ENCODE results near the gene SLC16A7. TPM values are rescaled to one million over a fixed set of nuclear protein-coding genes. Genes with fewer than 3 reads are reported as not detected.
"Not testable (repeated sequence)": the region's sequence is repeated elsewhere in the genome, so short reads cannot be mapped to it uniquely, and the experiment has no call there.

SLC16A7 gene
- total and polyA plus RNA-seq, 10 donors: 3.2 to 98.8 (median 60.9) TPM

DNA sequence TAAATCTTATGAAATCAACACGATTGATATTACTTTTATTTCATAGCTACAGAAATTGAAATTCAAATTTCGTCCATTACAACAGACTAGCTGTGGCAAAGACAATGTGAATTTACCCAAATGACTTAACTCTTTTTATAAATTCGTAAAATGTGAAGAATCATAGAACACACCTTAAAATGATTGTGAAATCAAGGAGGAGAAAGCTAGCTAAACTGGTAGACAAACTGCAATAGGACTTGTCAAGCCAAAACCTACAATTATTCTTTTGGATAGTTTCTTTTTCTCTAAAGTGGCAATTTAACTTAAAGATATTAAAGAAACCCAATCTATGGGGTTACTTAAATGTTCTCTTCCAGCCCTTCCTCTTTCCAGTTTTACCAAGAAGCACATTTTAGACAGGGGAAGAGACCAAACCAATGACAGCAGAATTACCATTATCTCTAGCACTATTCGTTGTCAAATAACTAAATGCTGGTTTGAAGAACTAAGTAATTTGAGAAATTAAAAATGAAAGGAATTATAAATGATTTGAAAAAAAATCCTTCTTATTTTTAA, 807 bp upstream of the SLC16A7 start:
- intact Hi-C loops (cut with DNase I; ENCODE audit: low total_unique reads): no loop called here
- TF ChIP-seq CTCF (IDR thresholded peaks at IDR 0.05 in 8 of 11, conservative IDR thresholded peaks at IDR 0.05 in 3 of 11) (no peak), POLR2A (IDR thresholded peaks at IDR 0.05) (no peak), POLR2AphosphoS5 (IDR thresholded peaks at IDR 0.05) (no peak)
- peaks cover 15 to 49% (median 35%) of the 10 kb centered on the region in 6 donors for H3K4me1 ChIP-seq
- no peaks in the 10 kb centered on the region for H3K27me3 ChIP-seq (replicated peaks in 1 of 7)
- H3K36me3 ChIP-seq: no peaks in the 10 kb centered on the region
- peak overlapping the region; percentile 93 to 98 (median 96) for H3K27ac ChIP-seq
- WGBS, 5 donors: 50 to 62% (median 56%) methylated on average over 4 of the region's 4 CpGs
- DNase-seq: no peak
- H3K9me3 ChIP-seq: no peaks in the 10 kb centered on the region
- peak overlapping the region in 7 of 8 donors; percentile 63 to 91 (median 77) for H3K4me3 ChIP-seq

DNA sequence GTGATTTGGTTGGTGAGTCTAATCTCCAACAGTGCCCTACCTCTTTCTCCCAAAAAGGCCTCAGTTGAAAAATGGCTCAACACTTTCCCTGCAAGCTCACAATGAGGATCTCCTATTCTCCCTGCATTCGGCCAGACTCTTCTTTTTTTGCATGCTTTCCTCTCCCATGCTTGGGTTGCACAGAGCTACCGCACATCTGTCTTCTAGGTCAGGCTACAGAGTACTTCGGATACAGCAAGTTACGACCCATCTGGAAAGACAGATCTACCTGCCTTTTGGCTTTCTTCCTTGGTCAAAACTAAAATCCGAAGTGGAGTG, 305 bp upstream of the SLC16A7 start:
- intact Hi-C loops (cut with DNase I; ENCODE audit: low total_unique reads): no loop called here
- no peak for TF ChIP-seq POLR2AphosphoS5 (IDR thresholded peaks at IDR 0.05)
- Histone ChIP-seq H3K9me3 (no peaks in the 10 kb centered on the region), H3K36me3 (no peaks in the 10 kb centered on the region), H3K4me1 (peaks cover 15 to 54% (median 37%) of the 10 kb centered on the region in 6 donors), H3K4me3 (peak overlapping the region; percentile 63 to 92 (median 79)), H3K27me3 (replicated peaks in 1 of 7) (no peaks in the 10 kb centered on the region), H3K27ac (peak overlapping the region; percentile 93 to 98 (median 96))
- no peak for DNase-seq
- 0 to 1% (median 0%) methylated on average over 5 of the region's 5 CpGs for WGBS, 5 donors

- 12 to 26% (median 20%) methylated on average over 2 of the region's 2 CpGs for WGBS, 5 donors
Observed at GRCh38 chr12:59597385-59597781, 1.6 kb downstream of the SLC16A7 start.

DNA sequence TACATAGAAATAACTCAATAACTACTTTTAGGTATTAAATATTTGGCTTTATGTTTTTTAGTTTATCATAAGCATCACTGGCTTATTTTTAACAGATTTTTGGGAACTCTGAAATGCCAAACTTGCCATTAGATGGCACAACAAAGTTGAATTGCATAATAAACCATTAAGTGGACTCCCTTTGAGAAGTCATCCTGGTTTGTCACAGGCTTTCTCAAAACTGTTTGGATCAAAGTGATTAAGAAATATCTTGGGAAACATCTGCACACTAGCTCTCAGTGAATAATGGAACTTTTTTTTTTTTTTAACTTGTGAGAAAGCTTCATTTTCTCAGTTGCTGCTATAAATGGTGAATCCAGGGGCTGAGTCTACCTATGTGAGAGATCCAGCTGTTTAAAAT, 4.3 kb downstream of the SLC16A7 start:
- H3K36me3 ChIP-seq: peaks cover 0 to 6% (median 0%) of the 10 kb centered on the region in 6 donors
- H3K4me3 ChIP-seq: no peak overlapping the region
- no peaks in the 10 kb centered on the region for H3K27me3 ChIP-seq (replicated peaks in 1 of 7)
- TF ChIP-seq POLR2A (IDR thresholded peaks at IDR 0.05): no peak
- no peak for TF ChIP-seq CTCF (IDR thresholded peaks at IDR 0.05 in 8 of 11, conservative IDR thresholded peaks at IDR 0.05 in 3 of 11)
- H3K9me3 ChIP-seq: no peaks in the 10 kb centered on the region
- peaks cover 9 to 67% (median 37%) of the 10 kb centered on the region in 6 donors for H3K4me1 ChIP-seq
- intact Hi-C loops (cut with DNase I; ENCODE audit: low total_unique reads): no loop called here
- DNase-seq: no peak
- peak overlapping the region in 2 of 8 donors; percentile 12 to 97 for H3K27ac ChIP-seq

More at GRCh38 chr12:59597385-59597781, 1.6 kb downstream of the SLC16A7 start:
- peak overlapping the region in 7 of 8 donors; percentile 23 to 92 (median 81) for H3K4me3 ChIP-seq
- H3K36me3 ChIP-seq: peaks cover 0 to under 1% (median 0%) of the 10 kb centered on the region in 6 donors
- no peak for DNase-seq
- H3K9me3 ChIP-seq: no peaks in the 10 kb centered on the region
- TF ChIP-seq POLR2AphosphoS5 (IDR thresholded peaks at IDR 0.05) (peak in 1 of 3 donors; percentile 17), CTCF (IDR thresholded peaks at IDR 0.05 in 8 of 11, conservative IDR thresholded peaks at IDR 0.05 in 3 of 11) (no peak)
- H3K27me3 ChIP-seq (replicated peaks in 1 of 7): no peaks in the 10 kb centered on the region
- peaks cover 15 to 65% (median 41%) of the 10 kb centered on the region in 6 donors for H3K4me1 ChIP-seq
- H3K27ac ChIP-seq: peak overlapping the region; percentile 93 to 98 (median 96)
- intact Hi-C loops (cut with DNase I; ENCODE audit: low total_unique reads): no loop called here

GRCh38 chr12:59603754-59604153, 7.9 kb downstream of the SLC16A7 start:
- intact Hi-C loops (cut with DNase I; ENCODE audit: low total_unique reads): no loop called here
- Histone ChIP-seq H3K9me3 (no peaks in the 10 kb centered on the region), H3K4me1 (peaks cover 0 to 46% (median 20%) of the 10 kb centered on the region in 6 donors), H3K27me3 (replicated peaks in 1 of 7) (no peaks in the 10 kb centered on the region), H3K27ac (no peak overlapping the region), H3K4me3 (no peak overlapping the region), H3K36me3 (peaks cover 0 to 6% (median 0%) of the 10 kb centered on the region in 6 donors)
- TF ChIP-seq POLR2A (IDR thresholded peaks at IDR 0.05) (no peak), POLR2AphosphoS5 (IDR thresholded peaks at IDR 0.05) (no peak), CTCF (IDR thresholded peaks at IDR 0.05 in 8 of 11, conservative IDR thresholded peaks at IDR 0.05 in 3 of 11) (no peak)
- no peak for DNase-seq

- H3K4me1 ChIP-seq; DNase-seq; H3K4me3 ChIP-seq; intact Hi-C loops (cut with DNase I; ENCODE audit: low total_unique reads); H3K27me3 ChIP-seq (replicated peaks in 1 of 7): not testable (repeated sequence)
- Histone ChIP-seq H3K9me3 (peaks cover 10 to 52% (median 41%) of the 10 kb centered on the region in 8 donors), H3K27ac (peak overlapping the region in 1 of 8 donors; percentile 18), H3K36me3 (peaks cover 0 to 37% (median 16%) of the 10 kb centered on the region in 6 donors)
- WGBS, 5 donors: 58 to 86% (median 80%) methylated on average over 4 of the region's 4 CpGs
Observed at GRCh38 chr12:59612823-59613434, 17.1 kb downstream of the SLC16A7 start.
